ENCODE measurements around the gene MYG1. TPM values are rescaled to one million over a fixed set of nuclear protein-coding genes. Genes with fewer than 3 reads are reported as not detected.

Gene MYG1
- total and polyA plus RNA-seq, 2 of the 13 experiments (the other 11 are each of a cell fraction or from before 2014, with no cell fraction given), result 38.6 to 58.0 TPM

DNA sequence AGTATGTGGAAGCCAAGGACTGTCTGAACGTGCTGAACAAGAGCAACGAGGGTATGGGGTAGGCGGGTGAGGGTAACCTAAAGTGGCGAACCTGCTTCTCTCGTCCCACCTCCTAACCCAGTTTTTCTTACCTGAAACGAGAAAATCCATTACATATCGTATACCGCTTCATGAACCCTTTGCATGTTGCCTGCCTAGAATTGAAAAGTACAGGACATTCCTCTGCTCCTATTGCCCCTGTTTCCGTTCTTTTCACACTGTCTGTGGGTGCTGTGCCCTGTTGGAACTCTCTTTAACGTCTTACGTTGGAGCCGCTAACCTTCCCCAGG, 3.6 kb upstream of the MYG1 start (continued):
- TF ChIP-seq, protein P1, sequence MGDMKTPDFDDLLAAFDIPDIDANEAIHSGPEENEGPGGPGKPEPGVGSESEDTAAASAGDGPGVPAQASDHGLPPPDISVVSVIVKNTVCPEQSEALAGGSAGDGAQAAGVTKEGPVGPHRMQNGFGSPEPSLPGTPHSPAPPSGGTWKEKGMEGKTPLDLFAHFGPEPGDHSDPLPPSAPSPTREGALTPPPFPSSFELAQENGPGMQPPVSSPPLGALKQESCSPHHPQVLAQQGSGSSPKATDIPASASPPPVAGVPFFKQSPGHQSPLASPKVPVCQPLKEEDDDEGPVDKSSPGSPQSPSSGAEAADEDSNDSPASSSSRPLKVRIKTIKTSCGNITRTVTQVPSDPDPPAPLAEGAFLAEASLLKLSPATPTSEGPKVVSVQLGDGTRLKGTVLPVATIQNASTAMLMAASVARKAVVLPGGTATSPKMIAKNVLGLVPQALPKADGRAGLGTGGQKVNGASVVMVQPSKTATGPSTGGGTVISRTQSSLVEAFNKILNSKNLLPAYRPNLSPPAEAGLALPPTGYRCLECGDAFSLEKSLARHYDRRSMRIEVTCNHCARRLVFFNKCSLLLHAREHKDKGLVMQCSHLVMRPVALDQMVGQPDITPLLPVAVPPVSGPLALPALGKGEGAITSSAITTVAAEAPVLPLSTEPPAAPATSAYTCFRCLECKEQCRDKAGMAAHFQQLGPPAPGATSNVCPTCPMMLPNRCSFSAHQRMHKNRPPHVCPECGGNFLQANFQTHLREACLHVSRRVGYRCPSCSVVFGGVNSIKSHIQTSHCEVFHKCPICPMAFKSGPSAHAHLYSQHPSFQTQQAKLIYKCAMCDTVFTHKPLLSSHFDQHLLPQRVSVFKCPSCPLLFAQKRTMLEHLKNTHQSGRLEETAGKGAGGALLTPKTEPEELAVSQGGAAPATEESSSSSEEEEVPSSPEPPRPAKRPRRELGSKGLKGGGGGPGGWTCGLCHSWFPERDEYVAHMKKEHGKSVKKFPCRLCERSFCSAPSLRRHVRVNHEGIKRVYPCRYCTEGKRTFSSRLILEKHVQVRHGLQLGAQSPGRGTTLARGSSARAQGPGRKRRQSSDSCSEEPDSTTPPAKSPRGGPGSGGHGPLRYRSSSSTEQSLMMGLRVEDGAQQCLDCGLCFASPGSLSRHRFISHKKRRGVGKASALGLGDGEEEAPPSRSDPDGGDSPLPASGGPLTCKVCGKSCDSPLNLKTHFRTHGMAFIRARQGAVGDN (CRISPR knock-in tag; IDR thresholded peaks at IDR 0.05), result no peak
- TF ChIP-seq ZNF614 (CRISPR knock-in tag; IDR thresholded peaks at IDR 0.05; ENCODE audit: borderline replicate concordance) (0 out of 2 replicates have a peak, but pooled peaks have one; percentile 6), SNAI1 (CRISPR knock-in tag; IDR thresholded peaks at IDR 0.05; ENCODE audit: borderline replicate concordance) (0 out of 2 replicates have a peak, but pooled peaks have one; percentile 38), NAIF1 (CRISPR knock-in tag; IDR thresholded peaks at IDR 0.05; ENCODE audit: borderline replicate concordance) (no peak), ATF7-NPFF (CRISPR knock-in tag; IDR thresholded peaks at IDR 0.05; ENCODE audit: low read depth) (no peak), NFYC (CRISPR knock-in tag; IDR thresholded peaks at IDR 0.05) (no peak), ZBTB3 (CRISPR knock-in tag; IDR thresholded peaks at IDR 0.05; ENCODE audit: borderline replicate concordance, low read depth) (0 out of 2 replicates have a peak, but pooled peaks have one; percentile 4), ZNF136 (CRISPR knock-in tag; IDR thresholded peaks at IDR 0.05; ENCODE audit: low read depth) (no peak), ERF (CRISPR knock-in tag; IDR thresholded peaks at IDR 0.05) (no peak), ZNF101 (CRISPR knock-in tag; IDR thresholded peaks at IDR 0.05; ENCODE audit: borderline replicate concordance, low read depth) (no peak), ZFP82 (CRISPR knock-in tag; IDR thresholded peaks at IDR 0.05; ENCODE audit: borderline replicate concordance) (no peak), NBN (conservative IDR thresholded peaks at IDR 0.05) (no peak), HDAC2 (CRISPR knock-in tag; IDR thresholded peaks at IDR 0.05) (no peak), ZNF572 (CRISPR knock-in tag; IDR thresholded peaks at IDR 0.05) (no peak), ZNF3 (CRISPR knock-in tag; IDR thresholded peaks at IDR 0.05) (no peak), HHEX (CRISPR knock-in tag; IDR thresholded peaks at IDR 0.05) (no peak)
- TF ChIP-seq, protein P2, sequence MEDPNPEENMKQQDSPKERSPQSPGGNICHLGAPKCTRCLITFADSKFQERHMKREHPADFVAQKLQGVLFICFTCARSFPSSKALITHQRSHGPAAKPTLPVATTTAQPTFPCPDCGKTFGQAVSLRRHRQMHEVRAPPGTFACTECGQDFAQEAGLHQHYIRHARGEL (CRISPR knock-in tag; IDR thresholded peaks at IDR 0.05), result 0 out of 2 replicates have a peak, but pooled peaks have one; percentile 59
- TF ChIP-seq, protein P3, sequence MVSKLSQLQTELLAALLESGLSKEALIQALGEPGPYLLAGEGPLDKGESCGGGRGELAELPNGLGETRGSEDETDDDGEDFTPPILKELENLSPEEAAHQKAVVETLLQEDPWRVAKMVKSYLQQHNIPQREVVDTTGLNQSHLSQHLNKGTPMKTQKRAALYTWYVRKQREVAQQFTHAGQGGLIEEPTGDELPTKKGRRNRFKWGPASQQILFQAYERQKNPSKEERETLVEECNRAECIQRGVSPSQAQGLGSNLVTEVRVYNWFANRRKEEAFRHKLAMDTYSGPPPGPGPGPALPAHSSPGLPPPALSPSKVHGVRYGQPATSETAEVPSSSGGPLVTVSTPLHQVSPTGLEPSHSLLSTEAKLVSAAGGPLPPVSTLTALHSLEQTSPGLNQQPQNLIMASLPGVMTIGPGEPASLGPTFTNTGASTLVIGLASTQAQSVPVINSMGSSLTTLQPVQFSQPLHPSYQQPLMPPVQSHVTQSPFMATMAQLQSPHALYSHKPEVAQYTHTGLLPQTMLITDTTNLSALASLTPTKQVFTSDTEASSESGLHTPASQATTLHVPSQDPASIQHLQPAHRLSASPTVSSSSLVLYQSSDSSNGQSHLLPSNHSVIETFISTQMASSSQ (IDR thresholded peaks at IDR 0.05; ENCODE audit: low read depth), result no peak
- TF ChIP-seq, protein P3 (CRISPR knock-in tag; IDR thresholded peaks at IDR 0.05; ENCODE audit: borderline replicate concordance), result no peak
- TF ChIP-seq, protein P4, sequence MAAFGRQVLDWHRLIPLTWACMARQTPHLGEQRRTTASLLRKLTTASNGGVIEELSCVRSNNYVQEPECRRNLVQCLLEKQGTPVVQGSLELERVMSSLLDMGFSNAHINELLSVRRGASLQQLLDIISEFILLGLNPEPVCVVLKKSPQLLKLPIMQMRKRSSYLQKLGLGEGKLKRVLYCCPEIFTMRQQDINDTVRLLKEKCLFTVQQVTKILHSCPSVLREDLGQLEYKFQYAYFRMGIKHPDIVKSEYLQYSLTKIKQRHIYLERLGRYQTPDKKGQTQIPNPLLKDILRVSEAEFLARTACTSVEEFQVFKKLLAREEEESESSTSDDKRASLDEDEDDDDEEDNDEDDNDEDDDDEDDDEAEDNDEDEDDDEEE (CRISPR knock-in tag; IDR thresholded peaks at IDR 0.05), result no peak
- TF ChIP-seq, protein P5, sequence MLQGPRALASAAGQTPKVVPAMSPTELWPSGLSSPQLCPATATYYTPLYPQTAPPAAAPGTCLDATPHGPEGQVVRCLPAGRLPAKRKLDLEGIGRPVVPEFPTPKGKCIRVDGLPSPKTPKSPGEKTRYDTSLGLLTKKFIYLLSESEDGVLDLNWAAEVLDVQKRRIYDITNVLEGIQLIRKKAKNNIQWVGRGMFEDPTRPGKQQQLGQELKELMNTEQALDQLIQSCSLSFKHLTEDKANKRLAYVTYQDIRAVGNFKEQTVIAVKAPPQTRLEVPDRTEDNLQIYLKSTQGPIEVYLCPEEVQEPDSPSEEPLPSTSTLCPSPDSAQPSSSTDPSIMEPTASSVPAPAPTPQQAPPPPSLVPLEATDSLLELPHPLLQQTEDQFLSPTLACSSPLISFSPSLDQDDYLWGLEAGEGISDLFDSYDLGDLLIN (CRISPR knock-in tag; IDR thresholded peaks at IDR 0.05; ENCODE audit: borderline replicate concordance), result no peak

All from HepG2 (cell line).